ENCODE measurements around the gene CCDC192.
"Not testable (repeated sequence)": the region's sequence is repeated elsewhere in the genome, so short reads cannot be mapped to it uniquely, and the experiment has no call there.

DNA sequence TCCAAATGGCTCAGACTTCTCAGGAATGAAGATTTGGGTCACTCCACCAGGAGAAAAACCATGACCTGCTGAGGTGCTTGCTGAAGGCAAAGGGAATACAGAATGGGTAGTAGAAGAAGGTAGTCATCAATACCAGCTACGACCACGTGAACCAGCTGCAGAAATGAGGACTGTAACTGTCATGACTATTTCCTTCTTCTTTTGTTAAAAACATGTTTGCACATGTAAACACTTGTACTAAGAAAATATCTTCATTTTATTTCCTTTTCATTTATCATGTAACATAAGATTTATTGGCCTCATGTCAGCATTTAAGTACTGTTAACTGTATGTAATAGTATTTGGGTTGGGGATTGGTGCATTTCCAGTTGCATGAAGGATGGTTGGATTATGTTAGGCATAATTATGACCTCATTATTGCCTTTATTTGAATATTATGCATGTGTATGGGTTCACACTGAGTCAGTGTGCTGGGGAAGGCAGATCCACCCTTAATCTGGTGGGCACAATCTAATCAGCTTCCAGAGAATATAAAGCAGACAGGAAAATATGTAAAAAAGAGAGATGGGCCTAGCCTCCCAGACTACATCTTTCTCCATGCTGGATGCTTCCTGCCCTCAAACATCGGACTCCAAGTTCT lies 23.4 kb upstream of the CCDC192 start:
- TF ChIP-seq CTCF (IDR thresholded peaks at IDR 0.05); ZFX (IDR thresholded peaks at IDR 0.05; ENCODE audit: borderline replicate concordance): not testable (repeated sequence)
